NT2/D1 (cell line): ENCODE results near the gene CILP2.

ENCODE experiments used
- SUZ12 ChIP-seq: IDR thresholded peaks from 2 replicates; pipeline ENCODE4 v1.6.1; 2011; ENCODE audit not compliant: insufficient read length, insufficient read depth; ENCODE audit errors: extremely low read depth
- YY1 ChIP-seq: IDR thresholded peaks from 2 replicates; pipeline ENCODE4 v1.6.1; 2011; ENCODE audit not compliant: insufficient read length, insufficient read depth
- ZNF274 ChIP-seq: IDR thresholded peaks from 2 replicates; pipeline ENCODE4 v1.6.1; 2011; ENCODE audit warnings: mild to moderate bottlenecking, low read depth, low read length

DNA sequence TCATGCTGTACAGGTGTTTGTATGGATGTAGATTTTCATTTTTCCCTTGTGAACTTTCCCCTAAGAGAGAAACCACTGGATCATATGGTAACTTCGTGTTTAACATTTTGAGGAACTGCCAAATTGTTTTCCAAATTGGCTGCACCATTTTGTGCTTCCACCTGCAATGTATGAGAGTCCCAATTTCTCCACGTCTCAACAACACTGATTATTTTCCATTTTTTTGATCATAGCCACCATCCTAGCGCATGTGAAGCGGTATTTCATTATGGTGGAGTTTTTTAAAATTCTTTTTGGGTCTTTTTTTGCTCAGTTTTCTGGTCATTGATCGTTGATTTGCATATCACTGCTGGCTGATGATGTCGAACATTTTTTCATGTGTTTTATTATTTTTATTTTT lies 17.1 kb upstream of the CILP2 start:
- no peak for TF ChIP-seq ZNF274
- TF ChIP-seq YY1: no peak
- no peak for TF ChIP-seq SUZ12
